HCT116 (cell line): Measurements from ENCODE around the gene RNU7-1. TPM values are rescaled to one million over a fixed set of nuclear protein-coding genes. Genes with fewer than 3 reads are reported as not detected.

Source experiments
- ATAC-seq: fragments of 200-7000 bp; cut with Tn5 transposase; 2 replicates; pipeline ENCODE4 v1.9.1; 2020; ENCODE audit warnings: mild to moderate bottlenecking, moderate library complexity
- BruUV-seq: library from RNA; stranded (reverse); fragments of 400-500 nt; replicated peaks from 2 replicates; lab custom pipeline; 2021; lab: Mats Ljungman, UMichigan
- CTCF ChIA-PET: fragments of 300-600 bp; sonication (Branson Sonifier 250); formaldehyde crosslinking; loops from one replicate; lab custom pipeline; 2021; ENCODE audit warnings: antibody characterized with exemption; lab: Charles Lee
- POLR2A ChIA-PET: fragments of 300-600, 350-600 bp; sonication (Branson Sonifier 250); formaldehyde crosslinking; loops from one replicate; lab custom pipeline; 2021; ENCODE audit warnings: antibody characterized with exemption; lab: Charles Lee
- RAD21 ChIA-PET, 2 experiments: fragments of 300-600 bp; sonication (Branson Sonifier 250); formaldehyde crosslinking; loops; one replicate each; lab custom pipeline; 2023; ENCODE audit warnings: low total read pairs in 2 of 2; ENCODE audit not compliant: uncharacterized antibody in 2 of 2, unreplicated experiment in 2 of 2, low non-redundant PET in 1 of 2; lab: Charles Lee
- DNase-seq: peaks from one replicate; pipeline ENCODE4 v3.0.0-alpha.2; 2010; ENCODE audit warnings: low read depth, low spot score
- H2AFZ ChIP-seq: fragments of 200-600 bp; shearing (Covaris generic), sonication (generic); 2 replicates; pipeline ENCODE4 v1.6.1; 2017; ENCODE audit warnings: low read depth, mixed run types, mixed read lengths, antibody characterized with exemption, low read length; ENCODE audit not compliant: poor library complexity, severe bottlenecking
- H3K27ac ChIP-seq: 2 replicates; pipeline ENCODE4 v1.5.1; 2012; ENCODE audit warnings: low read depth, low read length
- H3K27me3 ChIP-seq: fragments of 200-600 bp; sonication (generic); 2 replicates; pipeline ENCODE4 v1.6.1; 2016; ENCODE audit warnings: mixed run types, low read length, mixed read lengths; ENCODE audit not compliant: insufficient read depth
- H3K36me3 ChIP-seq, 2 experiments: fragments of 200-500 bp in 1 of 2; fragments of 200-600 bp in 1 of 2; sonication (Bioruptor generic) in 1 of 2; sonication (generic) in 1 of 2; 2 replicates each; pipeline versions ENCODE4 v1.5.1 to v1.6.1; 2014 to 2016; ENCODE audit warnings: low read length in 2 of 2, inconsistent platforms in 1 of 2, mixed read lengths in 1 of 2, mixed run types in 1 of 2; ENCODE audit not compliant: insufficient read depth in 2 of 2, control insufficient read depth in 1 of 2
- H3K4me1 ChIP-seq, 2 experiments: fragments of 200-600 bp in 1 of 2; sonication (generic) in 1 of 2; 2 replicates each; pipeline versions ENCODE4 v1.5.1 to v1.6.1; 2012 to 2017; ENCODE audit warnings: low read length in 2 of 2, inconsistent platforms in 1 of 2, mild to moderate bottlenecking in 1 of 2, mixed read lengths in 1 of 2, mixed run types in 1 of 2, moderate library complexity in 1 of 2; ENCODE audit not compliant: insufficient read depth in 2 of 2, control insufficient read depth in 1 of 2
- H3K4me2 ChIP-seq: fragments of 200-600 bp; sonication (generic); 2 replicates; pipeline ENCODE4 v1.6.1; 2017; ENCODE audit warnings: mixed run types, low read length, mixed read lengths
- H3K4me3 ChIP-seq, 2 experiments: fragments of 200-600 bp in 1 of 2; sonication (generic) in 1 of 2; replicated peaks in 1 of 2; 2 replicates each; pipeline ENCODE4 v1.5.1; 2011 to 2016; ENCODE audit warnings: low read length in 2 of 2, control low read depth in 1 of 2, low read depth in 1 of 2, mild to moderate bottlenecking in 1 of 2, mixed read lengths in 1 of 2, mixed run types in 1 of 2
- H3K79me2 ChIP-seq: fragments of 200-600 bp; sonication (generic); 2 replicates; pipeline ENCODE4 v1.6.1; 2017; ENCODE audit warnings: mild to moderate bottlenecking, mixed run types, low read length, moderate library complexity, mixed read lengths; ENCODE audit not compliant: insufficient read depth
- H3K9ac ChIP-seq: fragments of 200-600 bp; sonication (generic); 2 replicates; pipeline ENCODE4 v1.6.1; 2016; ENCODE audit warnings: low read length, mixed read lengths
- H3K9me2 ChIP-seq: fragments of 200-600 bp; sonication (generic), shearing (Covaris generic); 2 replicates; pipeline ENCODE4 v1.6.1; 2017; ENCODE audit warnings: mixed run types, mild to moderate bottlenecking, moderate library complexity; ENCODE audit not compliant: insufficient read depth
- H3K9me3 ChIP-seq, 2 experiments: fragments of 200-500 bp in 1 of 2; fragments of 200-600 bp in 1 of 2; sonication (Bioruptor generic) in 1 of 2; sonication (generic) in 1 of 2; 2 replicates each; pipeline ENCODE4 v1.6.1; 2014 to 2017; ENCODE audit warnings: low read length in 2 of 2, mixed read lengths in 2 of 2, inconsistent platforms in 1 of 2, low read depth in 1 of 2, mild to moderate bottlenecking in 1 of 2, mixed run types in 1 of 2, moderate library complexity in 1 of 2; ENCODE audit not compliant: control insufficient read depth in 1 of 2, insufficient read depth in 1 of 2
- H4K20me1 ChIP-seq: fragments of 200-600 bp; sonication (generic), shearing (Covaris generic); 2 replicates; pipeline ENCODE4 v1.6.1; 2017; ENCODE audit warnings: mixed run types, mild to moderate bottlenecking, moderate library complexity; ENCODE audit not compliant: insufficient read depth
- CBX3 ChIP-seq: IDR thresholded peaks from 2 replicates; pipeline ENCODE4 v1.6.1; 2012; ENCODE audit warnings: low read depth
- CTCF ChIP-seq, 3 experiments: fragments of 200-600 bp in 1 of 3; sonication (generic) in 1 of 3; IDR thresholded peaks in 2 of 3; conservative IDR thresholded peaks in 1 of 3; 2 replicates each; pipeline ENCODE4 v1.5.1; 2012 to 2017; ENCODE audit warnings: low read depth in 2 of 3, low read length in 2 of 3, antibody characterized with exemption in 1 of 3, borderline replicate concordance in 1 of 3, control low read depth in 1 of 3, mild to moderate bottlenecking in 1 of 3, mixed read lengths in 1 of 3, mixed run types in 1 of 3, moderate library complexity in 1 of 3; ENCODE audit not compliant: insufficient read depth in 1 of 3
- EGR1 ChIP-seq: IDR thresholded peaks from 2 replicates; pipeline ENCODE4 v1.6.1; 2012; ENCODE audit warnings: low read depth
- JUND ChIP-seq: IDR thresholded peaks from 2 replicates; pipeline ENCODE4 v1.6.1; 2012
- MAX ChIP-seq: IDR thresholded peaks from 2 replicates; pipeline ENCODE4 v1.6.1; 2012
- POLR2AphosphoS5 ChIP-seq: IDR thresholded peaks from 2 replicates; pipeline ENCODE4 v1.6.1; 2011; ENCODE audit warnings: mild to moderate bottlenecking, low read depth, low read length, moderate library complexity
- SP1 ChIP-seq: IDR thresholded peaks from 2 replicates; pipeline ENCODE4 v1.6.1; 2012; ENCODE audit warnings: low read depth
- TCF7L2 ChIP-seq: IDR thresholded peaks from 2 replicates; pipeline ENCODE4 v1.7.0; 2011; ENCODE audit warnings: borderline replicate concordance, inconsistent platforms; ENCODE audit not compliant: insufficient read depth, insufficient read length; ENCODE audit errors: extremely low read depth
- YY1 ChIP-seq: IDR thresholded peaks from 2 replicates; pipeline ENCODE4 v1.6.1; 2011; ENCODE audit warnings: low read length, low read depth, moderate library complexity, mild to moderate bottlenecking; ENCODE audit not compliant: insufficient replicate concordance; ENCODE audit errors: extremely low read depth
- ZNF274 ChIP-seq: fragments of 200-500 bp; sonication (Bioruptor generic); IDR thresholded peaks from 2 replicates; pipeline ENCODE4 v1.6.1; 2014; ENCODE audit warnings: mild to moderate bottlenecking, low read depth, low read length, inconsistent platforms
- intact Hi-C: fragments of 100-400 bp; cut with micrococcal nuclease; formaldehyde crosslinking; loops from 2 replicates; pipeline ENCODE4 v1.10.0; 2022
- total RNA-seq: library from RNA; stranded (reverse); gene quantifications from one replicate; pipeline ENCODE4 v1.2.1, GENCODE V29; 2021; ENCODE audit not compliant: unreplicated experiment

RNU7-1 gene
- total RNA-seq, 1 experiment from 2014 or later = not detected

DNA sequence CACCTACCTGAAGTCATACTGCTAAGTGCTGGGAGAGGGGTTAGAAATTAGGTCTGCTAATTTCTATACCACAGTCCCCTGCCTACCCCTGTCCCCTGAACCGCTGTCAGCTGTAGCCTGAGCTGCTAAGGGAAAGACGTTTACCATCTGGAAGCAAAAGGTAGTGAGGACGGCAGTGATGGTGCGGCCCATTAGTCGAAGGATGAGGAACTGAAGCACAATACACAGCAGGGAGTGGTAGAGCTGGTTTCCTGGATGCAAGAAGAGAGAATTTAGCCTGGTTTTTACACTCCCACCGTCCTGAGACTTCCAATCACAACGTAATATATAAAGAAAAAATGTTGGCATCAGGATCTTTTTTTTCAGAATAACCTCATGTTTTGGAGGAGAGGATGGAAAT lies 38.9 kb downstream of the RNU7-1 start:
- RAD21 ChIA-PET = no interaction called here
- TF ChIP-seq CBX3 (no peak), JUND (no peak), SP1 (no peak), POLR2AphosphoS5 (no peak), TCF7L2 (no peak), YY1 (no peak), MAX (no peak), CTCF (IDR thresholded peaks at IDR 0.05 in 2 of 3, conservative IDR thresholded peaks at IDR 0.05 in 1 of 3; ENCODE audit: borderline replicate concordance in 1 of 3, insufficient read depth in 1 of 3, low read depth in 2 of 3, low read length in 2 of 3) (no peak), EGR1 (no peak), ZNF274 (no peak)
- TF ChIP-seq, all 23 proteins: peak for 0
- ChIA-PET POLR2A (no interaction called here), CTCF (no interaction called here)
- no peaks in the 10 kb centered on the region for H3K9me3 ChIP-seq
- no peak for ATAC-seq
- no peaks in the 10 kb centered on the region for H3K9me2 ChIP-seq
- 0 out of 2 replicates have a peak, but pooled peaks cover 3% of the 10 kb centered on the region for H3K79me2 ChIP-seq
- H3K36me3 ChIP-seq = peaks cover 26 to 40% of the 10 kb centered on the region in 2 experiments; a peak in 3 of 4 replicates
- H2AFZ ChIP-seq = no peak overlapping the region
- no peak overlapping the region for H3K4me3 ChIP-seq
- no peaks in the 10 kb centered on the region for H4K20me1 ChIP-seq
- DNase-seq = no peak
- H3K27ac ChIP-seq = no peak overlapping the region
- BruUV-seq = no TSS peak
- H3K4me1 ChIP-seq = no peaks in the 10 kb centered on the region
- H3K27me3 ChIP-seq = no peaks in the 10 kb centered on the region
- H3K4me2 ChIP-seq = no peak overlapping the region
- H3K9ac ChIP-seq = no peak overlapping the region
- intact Hi-C loops = no loop called here
